GM21723 (cell line): Measurements from ENCODE around the gene VSIG4.

Experiments
- ATAC-seq: cut with Tn5 transposase; IDR thresholded peaks from one replicate; pipeline ENCODE4 v1.9.1; 2021; ENCODE audit warnings: mild to moderate bottlenecking, moderate library complexity; ENCODE audit not compliant: unreplicated experiment

The VSIG4 gene

DNA sequence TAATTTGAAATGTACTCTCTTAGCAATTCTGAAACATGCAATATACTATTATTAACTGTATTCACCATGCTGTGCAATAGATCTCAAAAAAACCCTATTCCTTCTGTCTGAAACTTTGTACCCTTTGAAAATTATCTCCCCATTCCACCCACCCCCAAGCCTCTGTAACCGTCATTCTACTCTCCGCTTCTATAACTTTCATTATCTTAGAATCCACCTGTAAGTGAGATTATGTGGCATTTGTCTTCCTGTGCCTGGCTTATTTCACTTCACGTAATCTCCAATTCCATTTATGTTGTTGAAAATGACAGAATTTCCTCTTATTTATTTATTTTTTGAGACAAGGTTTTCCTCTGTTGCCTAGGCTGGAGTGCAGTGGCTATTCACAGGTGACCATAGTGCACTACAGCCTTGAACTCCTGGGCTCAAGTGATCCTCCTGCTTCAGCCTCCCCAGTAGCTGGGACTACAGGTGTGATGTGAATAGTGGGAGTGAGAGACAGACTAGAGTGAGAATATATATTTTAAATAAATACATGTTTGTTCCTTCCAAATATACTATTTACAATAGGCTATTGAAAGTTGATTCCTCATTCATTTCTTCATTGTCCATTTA lies 30.5 kb downstream of the VSIG4 start:
- no peak for ATAC-seq

DNA sequence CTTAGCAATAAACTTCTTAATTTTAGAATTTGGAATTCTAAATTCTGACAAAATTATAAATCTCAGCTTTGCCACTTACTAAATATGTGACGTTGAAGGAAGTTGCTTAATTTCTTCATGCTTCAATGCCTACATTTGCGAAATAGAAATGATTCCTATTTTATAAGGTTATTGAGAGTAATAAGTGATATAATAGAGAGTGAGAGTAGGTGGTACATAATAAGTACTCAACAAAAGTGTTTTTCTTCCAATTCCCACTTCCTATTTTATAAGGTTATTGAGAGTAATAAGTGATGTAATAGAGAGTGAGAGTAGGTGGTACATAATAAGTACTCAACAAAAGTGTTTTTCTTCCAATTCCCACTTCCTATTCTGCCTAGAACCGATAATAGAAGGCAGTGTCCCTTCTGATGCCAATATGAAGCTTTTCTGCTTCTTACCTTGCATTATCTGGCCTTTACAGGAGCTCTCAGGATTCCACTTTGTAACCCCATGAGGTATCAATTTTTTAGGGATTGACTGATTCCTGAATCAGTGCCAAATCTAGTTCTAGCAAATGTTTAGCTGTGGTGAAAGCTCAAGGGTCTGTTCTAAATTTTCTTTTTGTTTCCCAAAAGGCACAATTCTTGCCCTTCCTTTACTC lies 31.4 kb downstream of the VSIG4 start:
- ATAC-seq = no peak

DNA sequence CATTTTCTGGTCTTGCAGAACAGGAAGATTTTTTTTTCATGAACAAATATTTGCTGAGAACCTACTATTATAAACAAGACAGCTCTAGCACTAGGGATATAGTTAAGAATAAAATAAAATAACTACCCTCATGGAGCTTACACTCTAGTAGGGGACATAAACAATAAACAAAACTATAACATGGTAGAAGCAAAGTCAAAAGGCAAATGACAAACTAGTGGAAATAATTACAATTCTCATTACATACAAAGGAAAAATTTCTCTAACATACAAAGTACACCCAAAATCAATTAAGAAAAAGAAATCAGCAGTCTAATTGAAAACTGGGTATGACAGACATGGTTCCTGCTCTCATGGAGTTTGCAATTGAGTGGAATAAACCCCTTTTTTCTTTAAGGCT lies 32.0 kb downstream of the VSIG4 start:
- ATAC-seq = no peak

DNA sequence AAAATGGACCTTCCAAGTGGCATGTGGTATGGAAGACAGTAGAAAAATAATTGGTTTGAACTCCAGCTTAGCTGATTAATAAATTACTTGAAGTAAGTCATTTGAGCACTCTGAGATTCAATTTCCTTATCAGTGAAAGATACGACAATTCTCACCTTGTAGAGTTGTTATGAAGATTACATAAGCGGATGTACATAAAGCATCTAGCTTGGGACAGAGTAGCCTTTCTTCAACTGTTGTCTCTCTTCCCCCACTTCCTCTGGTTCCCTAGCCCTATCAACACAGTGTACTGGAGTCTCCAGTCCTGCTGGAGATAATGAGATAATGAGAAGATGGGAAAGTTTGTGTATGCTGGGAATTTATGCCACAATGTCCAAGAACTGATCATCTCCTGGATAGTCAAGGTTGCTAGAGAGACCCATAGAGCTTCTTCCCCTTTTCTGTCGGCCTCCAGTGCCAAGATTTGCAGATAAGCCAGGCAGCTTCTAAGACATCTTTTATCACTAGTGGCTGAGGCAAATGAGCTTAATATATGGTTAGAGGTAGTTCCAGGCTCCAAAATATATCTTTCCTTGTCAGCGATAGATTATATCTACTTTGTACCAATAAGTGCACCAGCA lies 33.9 kb downstream of the VSIG4 start:
- ATAC-seq = no peak

DNA sequence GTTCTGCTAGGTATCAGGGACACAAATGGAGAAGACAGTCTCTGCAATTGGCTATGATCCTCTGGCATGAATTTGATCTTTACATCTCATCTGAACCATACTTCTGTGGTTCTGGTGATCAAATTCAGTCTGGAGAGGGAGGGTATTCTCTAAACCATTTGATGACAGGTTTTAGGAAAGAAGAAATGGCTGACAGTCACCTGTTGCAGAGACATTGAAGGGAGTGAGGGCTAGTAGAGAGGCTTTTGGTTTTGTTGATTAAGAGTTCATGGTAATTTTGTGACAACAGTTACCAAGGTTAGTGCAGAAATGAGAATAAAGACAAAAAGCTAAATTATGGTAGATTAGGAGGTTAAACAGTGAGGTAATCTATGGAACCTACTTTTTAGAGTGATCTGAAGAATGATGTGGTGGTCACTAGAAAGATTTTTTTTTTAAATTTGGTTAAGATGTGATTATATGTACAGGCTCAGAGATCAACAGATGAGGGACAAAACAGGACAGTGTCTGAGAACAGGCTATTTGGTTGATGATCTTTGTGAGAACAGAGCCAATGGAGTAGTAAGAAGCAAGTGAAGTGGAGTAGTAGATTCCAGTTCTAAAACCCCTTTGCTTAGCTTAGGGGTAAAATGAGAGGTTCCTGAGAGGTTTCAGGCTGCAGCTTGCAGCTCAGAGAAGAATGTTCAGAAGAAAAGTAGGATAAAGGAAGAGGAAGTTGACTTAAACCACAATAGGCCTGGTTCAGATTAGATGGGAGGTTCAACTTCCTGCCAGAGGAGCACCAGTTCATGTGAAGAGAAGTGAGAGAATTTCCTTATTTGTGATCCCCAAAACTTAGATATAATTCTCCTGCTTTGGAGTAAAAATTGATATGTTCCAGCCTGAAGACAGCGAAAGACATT lies 34.7 kb downstream of the VSIG4 start:
- ATAC-seq = no peak

DNA sequence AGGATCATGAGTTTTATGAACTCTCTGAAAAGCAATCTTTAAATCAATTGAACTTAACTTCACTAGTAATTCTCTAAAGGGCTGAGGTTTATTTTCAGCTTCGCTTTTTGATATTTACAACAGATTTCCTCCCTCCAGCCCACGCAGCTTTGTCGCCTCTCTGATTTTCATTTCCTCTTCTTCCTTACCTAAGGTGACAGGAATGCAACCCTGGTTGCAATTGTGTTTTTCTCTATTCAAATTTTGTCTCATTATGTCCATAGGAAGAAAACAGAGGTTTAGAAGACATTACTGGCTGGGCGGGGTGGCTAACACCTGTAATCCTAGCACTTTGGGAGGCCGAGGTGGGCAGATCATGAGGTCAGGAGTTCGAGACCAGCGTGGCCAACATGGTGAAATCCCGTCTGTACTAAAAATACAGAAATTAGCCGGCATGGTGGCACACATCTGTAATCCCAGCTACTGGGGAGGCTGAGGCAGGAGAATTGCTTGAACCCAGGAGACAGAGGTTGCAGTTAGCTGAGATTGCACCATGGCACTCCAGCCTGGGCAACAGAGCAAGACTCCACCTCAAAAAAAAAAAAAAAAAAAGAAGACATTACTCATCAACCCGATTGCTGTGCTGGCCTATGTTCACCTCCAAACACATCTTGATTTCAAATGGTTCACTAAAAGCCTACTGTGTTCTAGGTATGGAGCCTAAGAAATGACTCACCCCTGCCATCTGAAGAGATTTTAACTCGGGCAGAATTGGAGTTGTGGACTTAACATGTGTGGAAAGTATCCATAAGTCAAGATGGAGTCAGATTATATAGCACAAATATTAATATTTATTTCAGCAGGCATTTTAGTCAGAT lies 36.8 kb downstream of the VSIG4 start:
- peak; percentile 66 for ATAC-seq

DNA sequence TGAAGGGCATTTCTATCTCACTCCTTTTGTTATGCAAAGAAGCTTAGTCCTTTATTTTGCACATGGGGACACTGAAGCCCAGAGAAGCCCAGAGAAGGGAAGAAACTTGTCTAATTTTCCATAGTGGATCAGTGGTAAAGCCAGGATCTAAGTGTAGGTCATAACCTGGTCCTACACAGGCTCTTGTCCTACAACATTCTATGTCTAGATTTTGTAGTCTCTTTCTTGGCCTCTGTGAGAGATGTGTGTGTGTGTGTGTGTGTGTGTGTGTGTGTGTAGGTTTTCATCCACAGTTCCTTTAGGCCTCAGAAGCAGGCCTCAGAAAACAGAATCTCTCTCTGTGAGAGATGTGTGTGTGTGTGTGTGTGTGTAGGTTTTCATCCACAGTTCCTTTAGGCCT lies 38.3 kb downstream of the VSIG4 start:
- no peak for ATAC-seq

DNA sequence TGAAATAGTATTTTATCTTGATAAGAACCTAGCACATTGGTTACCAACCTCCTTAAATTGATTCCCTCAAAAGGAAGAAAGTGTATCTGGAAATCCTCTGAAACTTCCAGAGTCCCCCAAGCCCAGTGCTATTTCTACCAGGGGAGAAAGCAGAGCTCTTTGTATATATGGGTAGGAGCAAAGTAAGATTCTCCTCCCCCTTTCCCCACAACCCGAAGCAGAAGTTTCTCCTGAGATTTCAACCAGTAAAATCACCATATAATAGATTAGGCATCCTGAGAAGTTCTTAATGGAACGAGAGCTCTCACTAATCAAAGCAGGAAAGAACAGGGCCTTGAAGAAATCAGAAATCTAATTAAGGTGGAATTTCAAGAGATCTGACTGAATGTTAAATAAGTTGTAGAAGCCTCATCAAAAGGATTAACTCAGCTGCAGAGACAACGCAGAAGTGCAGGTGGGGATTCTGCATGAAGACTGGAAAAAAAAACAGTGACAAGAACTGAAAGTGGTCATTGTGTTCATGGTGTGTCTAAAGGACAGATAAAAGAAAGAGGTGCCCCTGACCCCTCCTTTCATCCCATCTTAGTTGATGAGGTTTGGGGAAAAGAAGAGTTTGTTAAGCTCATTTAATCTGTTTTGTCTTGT lies 39.1 kb downstream of the VSIG4 start:
- no peak for ATAC-seq

DNA sequence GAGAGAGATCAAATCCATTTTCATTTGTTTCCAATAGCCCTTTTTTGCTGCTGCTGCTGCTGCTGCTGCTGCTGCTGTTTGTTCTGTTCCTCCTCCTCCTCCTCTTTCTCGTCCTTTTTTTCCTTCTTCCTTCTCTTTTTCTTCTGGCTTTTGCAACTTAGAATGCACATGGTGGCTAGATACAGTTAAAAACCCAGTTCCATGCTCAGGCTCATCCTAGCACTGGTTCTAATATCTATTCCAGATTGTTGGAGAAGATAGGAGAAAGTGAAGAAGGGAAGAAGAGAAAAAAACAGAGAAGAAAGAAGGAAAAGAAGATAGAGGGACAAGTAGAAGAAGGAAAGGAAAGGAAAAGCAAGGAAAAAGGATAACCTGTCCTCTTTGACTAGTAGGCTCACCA lies 39.7 kb downstream of the VSIG4 start:
- no peak for ATAC-seq

DNA sequence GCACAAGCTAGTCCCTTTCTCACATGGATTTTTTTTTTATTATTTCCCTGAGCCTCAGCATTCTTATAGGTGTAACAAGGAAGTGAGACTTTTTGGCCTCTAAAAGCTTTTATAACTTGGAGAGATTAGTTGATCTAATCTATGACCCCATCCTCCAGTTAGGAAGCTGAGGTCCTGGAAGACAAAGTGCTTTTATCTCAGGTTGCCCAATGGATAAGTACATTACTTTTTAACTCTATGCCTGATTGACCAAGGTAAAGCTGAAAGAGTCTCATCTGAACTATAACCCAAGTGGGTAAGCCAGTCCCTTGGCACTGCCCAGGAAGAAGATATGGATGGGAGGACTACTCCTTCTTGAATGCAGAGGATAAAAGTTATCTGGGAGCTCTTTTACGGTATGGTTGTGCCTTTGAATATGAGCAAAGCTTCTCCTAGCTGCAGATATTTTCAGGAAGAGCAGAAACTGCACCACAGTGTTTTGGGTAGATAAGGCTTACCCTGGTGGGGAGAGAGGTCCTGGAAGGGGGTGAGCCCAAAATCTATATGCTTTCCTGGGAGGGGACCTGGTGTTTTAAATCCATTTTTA lies 40.2 kb downstream of the VSIG4 start:
- ATAC-seq = no peak

DNA sequence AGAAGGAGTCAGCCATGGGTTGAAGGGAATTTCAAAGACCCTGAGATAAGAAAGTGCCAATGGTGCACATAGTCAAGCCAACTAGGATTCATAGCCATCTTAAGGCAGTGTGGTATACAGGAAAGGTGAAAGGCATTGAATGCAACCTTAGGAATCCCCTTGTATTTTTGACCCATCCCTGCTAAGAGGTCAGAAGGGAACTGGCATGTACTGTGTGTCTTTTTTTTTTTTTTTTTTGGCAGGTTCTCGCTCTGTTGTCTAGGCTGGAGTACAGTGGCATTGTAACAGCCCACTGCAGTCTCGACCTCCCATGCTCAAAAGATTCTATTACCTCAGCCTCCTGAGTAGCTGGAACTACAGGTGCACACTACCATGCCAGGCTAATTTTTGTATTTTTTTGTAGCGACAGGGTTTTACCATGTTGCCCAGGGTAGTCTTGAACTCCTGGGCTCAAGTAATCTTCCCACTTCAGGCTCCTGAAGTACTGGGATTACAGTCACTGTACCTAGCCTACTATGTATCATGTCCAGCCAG lies 40.8 kb downstream of the VSIG4 start:
- ATAC-seq = no peak

DNA sequence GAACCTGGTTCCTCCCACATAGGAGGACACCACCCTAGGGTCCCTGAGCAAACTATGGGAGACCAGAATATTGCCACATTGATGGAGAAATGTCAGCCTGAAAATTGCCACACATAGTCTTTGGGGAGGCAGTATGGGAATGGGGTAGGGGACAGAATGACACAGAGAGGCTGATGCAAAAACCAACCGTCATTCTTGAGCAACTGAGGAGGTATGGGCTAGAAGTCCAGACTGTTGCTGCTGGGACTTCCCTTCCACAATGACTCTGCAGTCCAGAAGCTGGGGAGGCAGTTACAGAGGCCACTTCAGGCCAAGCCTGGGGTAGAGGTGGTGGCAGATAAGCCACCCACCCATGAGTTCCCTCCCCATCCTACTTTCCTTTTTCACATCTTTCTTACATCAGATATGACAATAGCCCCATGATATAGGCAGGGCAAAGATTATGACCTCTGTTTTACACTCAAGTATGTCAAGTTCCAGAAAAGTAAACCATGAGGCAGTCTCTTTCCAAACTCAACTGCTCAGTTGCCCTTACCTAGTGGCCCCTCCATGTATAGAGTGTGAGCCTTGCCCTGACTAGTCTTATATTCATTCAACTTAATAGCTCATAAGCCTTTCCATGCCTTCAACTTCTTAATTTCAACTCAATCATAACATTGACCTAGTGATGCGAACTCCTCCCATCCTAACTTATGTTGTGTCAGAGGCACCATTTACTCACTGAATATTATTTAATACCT lies 41.7 kb downstream of the VSIG4 start:
- ATAC-seq = no peak

DNA sequence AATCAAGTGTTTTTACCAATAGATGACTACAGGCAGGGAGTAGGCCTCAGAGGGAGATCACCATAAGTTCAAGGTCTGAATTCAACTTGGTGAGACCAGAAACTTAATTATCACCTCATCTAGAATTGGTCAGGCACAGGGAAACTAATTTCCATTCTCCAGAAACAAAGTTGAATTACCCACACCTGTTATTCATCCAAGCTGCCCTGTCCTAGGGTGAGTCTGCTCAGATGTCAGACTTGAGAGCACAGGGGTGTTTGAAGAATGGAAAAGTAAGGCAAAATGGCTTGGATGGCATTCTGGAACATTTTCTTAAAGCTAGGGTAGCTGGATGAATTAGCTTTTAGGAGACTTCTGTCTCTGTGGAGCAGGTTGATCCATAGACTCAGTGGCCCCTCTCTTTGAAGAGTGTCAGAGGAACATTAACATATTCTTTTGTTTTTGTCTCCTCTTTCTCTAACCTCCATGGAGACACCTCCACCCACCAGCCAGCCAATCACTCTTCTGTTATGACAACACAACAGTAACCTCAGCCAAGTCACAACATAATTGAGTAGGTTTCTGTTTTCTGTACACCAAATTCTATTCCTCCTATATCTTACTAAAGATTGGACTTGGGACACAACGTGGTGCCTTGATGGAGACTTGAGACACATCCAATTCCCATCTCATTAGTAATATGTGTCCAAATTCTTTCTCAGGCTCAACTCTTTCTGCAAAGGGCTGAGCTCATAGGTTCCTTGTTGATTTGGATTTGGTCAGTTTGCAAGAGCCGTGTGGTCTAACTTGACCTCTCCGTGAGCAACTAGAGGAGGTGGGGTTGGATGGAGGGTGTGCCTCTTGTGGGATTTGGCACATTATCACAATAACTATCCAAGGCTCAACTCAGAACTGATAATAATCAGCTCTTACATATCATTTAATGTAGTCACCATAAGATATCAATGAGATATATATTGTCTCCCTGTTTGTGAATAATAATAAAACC lies 45.1 kb downstream of the VSIG4 start:
- ATAC-seq = no peak

DNA sequence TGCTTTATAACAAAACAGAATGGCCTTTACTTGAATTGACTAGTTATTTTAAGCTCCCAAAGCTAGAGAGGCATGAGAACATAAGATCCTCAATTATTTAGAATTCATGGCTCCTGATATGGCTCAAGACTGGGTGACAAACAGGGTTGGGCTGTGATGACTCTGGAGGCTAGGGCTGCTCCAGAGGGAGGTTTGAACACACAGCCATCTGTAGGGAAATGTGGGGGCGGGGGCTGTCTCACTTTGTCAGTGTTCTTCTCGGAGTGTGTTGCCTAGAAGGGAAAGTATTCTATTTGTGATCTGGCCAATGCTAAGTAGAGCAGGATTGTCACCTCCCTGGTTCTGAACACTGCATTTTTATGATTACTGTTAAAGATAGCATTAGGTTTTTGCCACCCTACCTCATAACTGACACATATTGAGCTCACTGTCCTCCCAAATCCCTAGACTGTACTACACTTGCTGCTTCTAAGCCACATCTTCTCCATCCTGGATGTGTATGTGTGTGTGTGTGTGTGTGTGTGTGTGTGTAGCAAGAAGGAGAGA lies 45.9 kb downstream of the VSIG4 start:
- no peak for ATAC-seq

DNA sequence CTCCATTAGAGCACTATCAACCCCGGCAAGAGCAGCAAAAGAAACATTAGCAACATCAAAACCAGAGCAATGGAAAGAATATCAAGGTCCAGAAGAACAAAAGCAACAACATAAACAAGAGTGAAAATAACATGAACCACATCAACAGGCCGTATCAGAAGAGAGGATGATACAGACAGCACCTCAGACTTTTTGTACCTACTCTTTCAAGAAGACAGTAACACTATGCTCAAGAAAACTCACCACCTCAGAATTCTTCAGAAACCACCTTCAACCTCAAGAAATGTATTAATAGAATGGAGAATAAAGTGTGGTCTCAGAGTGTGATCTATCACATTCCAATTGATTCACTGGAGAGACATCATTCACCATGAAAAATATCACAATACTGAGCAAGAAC lies 46.5 kb downstream of the VSIG4 start:
- no peak for ATAC-seq

DNA sequence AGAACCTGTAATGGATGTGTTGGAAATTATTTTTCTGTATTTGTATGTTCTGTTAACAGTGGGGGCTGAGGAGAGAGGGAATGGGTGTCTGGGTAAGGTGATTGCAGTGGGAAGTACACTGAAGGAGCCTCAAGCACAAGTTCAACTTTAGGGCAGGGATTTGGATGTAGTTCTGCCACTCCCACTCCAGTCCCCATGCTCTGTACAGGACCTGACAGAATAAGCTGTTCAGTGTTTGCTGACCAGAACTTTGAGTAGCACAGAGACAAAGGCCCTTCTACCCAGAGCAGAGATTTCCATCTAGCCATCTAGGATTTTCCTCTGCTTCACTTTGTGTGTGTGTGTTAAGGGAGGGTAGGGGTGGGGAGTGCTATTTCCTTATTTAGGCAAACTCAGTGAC lies 49.2 kb downstream of the VSIG4 start:
- ATAC-seq = no peak

DNA sequence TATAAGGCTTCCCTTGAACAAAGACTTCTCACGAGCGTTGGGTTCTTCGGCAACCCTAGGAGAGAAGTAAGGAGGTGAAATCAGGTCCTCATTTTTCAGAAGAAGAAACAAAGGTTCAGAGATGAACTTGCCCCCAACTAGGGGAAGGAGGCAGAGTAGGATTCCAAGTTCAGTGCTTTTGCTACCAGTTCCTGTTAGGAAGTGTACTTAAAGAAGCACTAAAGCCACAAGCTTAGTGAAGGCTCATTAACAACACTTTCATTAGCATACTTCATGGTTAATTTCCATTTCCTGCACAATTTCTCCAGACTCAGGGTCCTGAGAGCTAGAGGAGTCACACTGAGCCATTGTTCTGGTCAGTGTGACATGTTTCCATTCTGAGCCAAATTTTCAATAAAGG lies 52.1 kb downstream of the VSIG4 start:
- ATAC-seq = no peak
